ENCODE results near the gene TNNI3K. TPM values are rescaled to one million over a fixed set of nuclear protein-coding genes. Genes with fewer than 3 reads are reported as not detected.
A peak's percentile ranks its signal among the peaks of the same experiment; 100 is the strongest.

TNNI3K gene
- 0.49 TPM for total RNA-seq (2021; ENCODE audit: unreplicated experiment)
- 0.22 and 0.45 TPM in 2 replicates for polyA plus RNA-seq (2012)
- Bru-seq, nascent RNA = percentile 22 among the genes with signal in this experiment
- percentile 22 among the genes with signal in this experiment for BruChase-seq, experiment 1, labeled RNA remaining after a 6-hour chase
- not detected for BruChase-seq, experiment 2, labeled RNA remaining after a 2-hour chase
- long read RNA-seq = 0 reads

GRCh38 chr1:74235153-74235552 lies at the start of gene TNNI3K:
TNNI3K (plus strand) TSS chr1:74235387; CDS start chr1:74235452, 65 bp downstream.
- no peaks in the 10 kb centered on the region for H3K4me1 ChIP-seq (ENCODE audit: control insufficient read depth in 1 of 2, insufficient read depth in 2 of 2, low read length in 2 of 2)
- TF ChIP-seq EGR1 (IDR thresholded peaks at IDR 0.05; ENCODE audit: low read depth) (no peak), SRF (IDR thresholded peaks at IDR 0.05; ENCODE audit: low read depth) (no peak), CBX3 (IDR thresholded peaks at IDR 0.05; ENCODE audit: low read depth) (no peak), POLR2AphosphoS5 (IDR thresholded peaks at IDR 0.05; ENCODE audit: low read depth, low read length) (no peak), POLR2A (IDR thresholded peaks at IDR 0.05; ENCODE audit: borderline replicate concordance, extremely low read depth, insufficient read depth, insufficient read length) (no peak), ELF1 (IDR thresholded peaks at IDR 0.05; ENCODE audit: borderline replicate concordance, low read depth) (no peak), CEBPB (IDR thresholded peaks at IDR 0.05; ENCODE audit: low read depth) (no peak), TCF7L2 (IDR thresholded peaks at IDR 0.05; ENCODE audit: borderline replicate concordance, extremely low read depth, insufficient read depth, insufficient read length) (no peak), CTCF (IDR thresholded peaks at IDR 0.05 in 2 of 3, conservative IDR thresholded peaks at IDR 0.05 in 1 of 3; ENCODE audit: borderline replicate concordance in 1 of 3, insufficient read depth in 1 of 3, low read depth in 2 of 3, low read length in 2 of 3) (no peak), JUND (IDR thresholded peaks at IDR 0.05) (no peak), REST (IDR thresholded peaks at IDR 0.05; ENCODE audit: low read depth) (no peak), ZFX (IDR thresholded peaks at IDR 0.05) (no peak), YY1 (IDR thresholded peaks at IDR 0.05; ENCODE audit: extremely low read depth, insufficient replicate concordance, low read depth, low read length) (no peak), ZBTB33 (IDR thresholded peaks at IDR 0.05; ENCODE audit: extremely low read depth, insufficient replicate concordance, low read length) (no peak), FOSL1 (IDR thresholded peaks at IDR 0.05; ENCODE audit: low read depth) (no peak), ATF3 (IDR thresholded peaks at IDR 0.05) (no peak), SIN3A (IDR thresholded peaks at IDR 0.05; ENCODE audit: low read depth) (no peak)
- no peaks in the 10 kb centered on the region for H3K9me2 ChIP-seq (ENCODE audit: insufficient read depth)
- POLR2A ChIA-PET = no interaction called here
- no peaks in the 10 kb centered on the region for H4K20me1 ChIP-seq (ENCODE audit: insufficient read depth)
- no peak within 1 kb of the TSS for H3K9ac ChIP-seq (ENCODE audit: low read length)
- H2AFZ ChIP-seq (ENCODE audit: low read depth, low read length, poor library complexity, severe bottlenecking) = no peak within 1 kb of the TSS
- H3K9me3 ChIP-seq (ENCODE audit: control insufficient read depth in 1 of 2, insufficient read depth in 1 of 2, low read depth in 1 of 2, low read length in 2 of 2) = no peaks in the 10 kb centered on the region
- no TSS peak for BruUV-seq (replicated peaks)
- intact Hi-C loops (cut with micrococcal nuclease) = no loop called here
- H3K4me3 ChIP-seq (replicated peaks in 1 of 2; ENCODE audit: low read depth in 1 of 2, low read length in 2 of 2) = no peak within 1 kb of the TSS
- no peaks in the 10 kb centered on the region for H3K36me3 ChIP-seq (ENCODE audit: control insufficient read depth in 1 of 2, insufficient read depth in 2 of 2, low read length in 2 of 2)
- DNase-seq (ENCODE audit: low read depth, low spot score) = no peak
- no peak within 1 kb of the TSS for H3K27ac ChIP-seq (ENCODE audit: low read depth, low read length)
- no peak for ATAC-seq
- CTCF ChIA-PET = no interaction called here
- RAD21 ChIA-PET (ENCODE audit: low non-redundant PET in 1 of 2, low total read pairs in 2 of 2, uncharacterized antibody in 2 of 2, unreplicated experiment in 2 of 2) = no interaction called here
- H3K4me2 ChIP-seq (ENCODE audit: low read length) = no peak within 1 kb of the TSS
- H3K27me3 ChIP-seq (ENCODE audit: insufficient read depth, low read length) = no peaks in the 10 kb centered on the region; the same call in 1 of the 2 replicates
- no peaks in the 10 kb centered on the region for H3K79me2 ChIP-seq (ENCODE audit: insufficient read depth, low read length)
